ENCODE measurements around the gene DROSHA. TPM values are rescaled to one million over a fixed set of nuclear protein-coding genes. Genes with fewer than 3 reads are reported as not detected.

The DROSHA gene
- total and polyA plus RNA-seq, 2 of the 8 experiments (the other 6 are each of a cell fraction or from before 2014, with no cell fraction given) = 65.9 to 122 TPM

GRCh38 chr5:31579558-31579957 lies 47.7 kb upstream of the DROSHA start:
- no peaks in the 10 kb centered on the region for H3K79me1 ChIP-seq (ENCODE audit: low read depth, low read length)
- H2AFZ ChIP-seq (ENCODE audit: low read length) = no peak overlapping the region
- no peaks in the 10 kb centered on the region for H3K36me3 ChIP-seq (ENCODE audit: control insufficient read depth in 2 of 4, insufficient read depth in 4 of 4, low read length in 3 of 4)
- WGBS, 2 experiments (ENCODE audit: extremely low coverage in 1 of 2, insufficient coverage in 1 of 2, insufficient read length in 1 of 2, insufficient replicate concordance in 2 of 2, low coverage in 1 of 2, low lambda C conversion rate in 2 of 2, missing lambda C conversion rate in 1 of 2) = 94% methylated on average over 2 of the region's 2 CpGs; no CpG with 5 or more reads in 1 of the 2 experiments
- H3K23me2 ChIP-seq (ENCODE audit: low read depth, low read length) = no peaks in the 10 kb centered on the region; the same call in 1 of the 2 replicates
- H4K91ac ChIP-seq (replicated peaks; ENCODE audit: insufficient read length, low read length) = no peak overlapping the region
- H3K9ac ChIP-seq (replicated peaks in 1 of 4; ENCODE audit: extremely low read depth in 1 of 4, low read depth in 3 of 4, low read length in 3 of 4) = no peak overlapping the region
- POLR2A ChIA-PET (ENCODE audit: partially characterized antibody) = no interaction called here
- H3K18ac ChIP-seq (ENCODE audit: extremely low read depth, low read length) = no peak overlapping the region
- no peak overlapping the region for H4K5ac ChIP-seq (ENCODE audit: insufficient read length, low read depth, low read length)
- no peak overlapping the region for H3K4me2 ChIP-seq (ENCODE audit: insufficient read depth in 1 of 2, low read depth in 2 of 2, low read length in 2 of 2)
- H2BK12ac ChIP-seq (ENCODE audit: low read depth, low read length) = no peak overlapping the region
- no peak overlapping the region for H3K27ac ChIP-seq (ENCODE audit: low read depth, low read length)
- no peak overlapping the region for H3K56ac ChIP-seq (replicated peaks; ENCODE audit: insufficient read length, low read depth, low read length)
- FAIRE-seq (no peak), DNase-seq (ENCODE audit: low read depth in 1 of 2, low spot score in 2 of 2) (no peak)
- no peaks in the 10 kb centered on the region for H3K79me2 ChIP-seq (ENCODE audit: control insufficient read depth in 1 of 2, insufficient read depth in 2 of 2, low read length in 2 of 2)
- H3K4me1 ChIP-seq (replicated peaks in 1 of 4; ENCODE audit: control insufficient read depth in 3 of 4, insufficient read depth in 4 of 4, low read length in 3 of 4) = no peaks in the 10 kb centered on the region; a peak in 1 of 7 replicates
- peaks cover 0 to 1% (median 0%) of the 10 kb centered on the region in 4 experiments; a peak in 1 of 7 replicates for H3K27me3 ChIP-seq (replicated peaks in 1 of 4; ENCODE audit: control insufficient read depth in 3 of 4, extremely low read depth in 1 of 4, insufficient read depth in 3 of 4, low read length in 3 of 4)
- H2BK5ac ChIP-seq (ENCODE audit: low read depth, low read length) = no peak overlapping the region
- no peak overlapping the region for H4K8ac ChIP-seq (ENCODE audit: extremely low read depth, insufficient read depth, low read length)
- CTCF ChIA-PET (ENCODE audit: partially characterized antibody) = interaction anchor here (0.5 to 2.1 kb wide), 4 partner anchors 29 to 417 kb away, joined by 3 to 16 read pairs (median 4); no protein-coding TSS in a partner anchor
- no peak overlapping the region for H2BK20ac ChIP-seq (ENCODE audit: low read length)
- no peak overlapping the region for H3K4ac ChIP-seq (replicated peaks; ENCODE audit: insufficient read length, low read depth, low read length)
- no peak overlapping the region for H2BK15ac ChIP-seq (ENCODE audit: low read length)
- H2BK120ac ChIP-seq (replicated peaks; ENCODE audit: low read depth, low read length) = no peak overlapping the region
- H3K9me3 ChIP-seq (ENCODE audit: insufficient read depth in 2 of 2, low read depth in 1 of 2, low read length in 1 of 2) = no peaks in the 10 kb centered on the region
- no peak overlapping the region for H3K14ac ChIP-seq (ENCODE audit: insufficient read length)
- H2AK5ac ChIP-seq (ENCODE audit: low read depth, low read length) = no peak overlapping the region
- H4K20me1 ChIP-seq (replicated peaks in 1 of 2; ENCODE audit: control insufficient read depth in 1 of 2, insufficient read depth in 2 of 2, low read length in 2 of 2) = no peaks in the 10 kb centered on the region
- H3K4me3 ChIP-seq (ENCODE audit: extremely low read depth in 1 of 4, insufficient read depth in 2 of 4, low read depth in 3 of 4, low read length in 4 of 4) = no peak overlapping the region
- H3K23ac ChIP-seq (ENCODE audit: insufficient read length) = no peak overlapping the region
- TF ChIP-seq CHD2 (IDR thresholded peaks at IDR 0.05; ENCODE audit: low read length) (no peak), RAD21 (IDR thresholded peaks at IDR 0.05 in 1 of 2, conservative IDR thresholded peaks at IDR 0.05 in 1 of 2; ENCODE audit: low read depth in 2 of 2, low read length in 2 of 2) (no peak), GABPA (IDR thresholded peaks at IDR 0.05; ENCODE audit: borderline replicate concordance, insufficient read depth, low read length) (no peak), SIRT6 (IDR thresholded peaks at IDR 0.05; ENCODE audit: low read length) (no peak), POLR2AphosphoS5 (IDR thresholded peaks at IDR 0.05; ENCODE audit: low read depth, low read length) (no peak), CTBP2 (IDR thresholded peaks at IDR 0.05; ENCODE audit: borderline replicate concordance, insufficient read depth, insufficient read length, low read length) (no peak), USF2 (IDR thresholded peaks at IDR 0.05; ENCODE audit: low read length) (no peak), E2F6 (IDR thresholded peaks at IDR 0.05) (no peak), BRCA1 (IDR thresholded peaks at IDR 0.05; ENCODE audit: low read depth, low read length) (no peak), MAX (IDR thresholded peaks at IDR 0.05) (no peak), NANOG (IDR thresholded peaks at IDR 0.05; ENCODE audit: insufficient read depth, low read depth, low read length, poor library complexity, severe bottlenecking) (no peak), SP4 (IDR thresholded peaks at IDR 0.05; ENCODE audit: low read length) (no peak)

All from H1 (cell line).